ENCODE measurements around the gene SEMA5B.

GRCh38 chr3:122928396-122929187, 99.0 kb downstream of the SEMA5B start:
- TF ChIP-seq CTCF (IDR thresholded peaks at IDR 0.05) (no peak), POLR2A (IDR thresholded peaks at IDR 0.05) (no peak)

All from uterus (tissue), 2 donors.